Neural cell (in vitro differentiated cells): ENCODE data around the gene NALCN. TPM values are rescaled to one million over a fixed set of nuclear protein-coding genes. Genes with fewer than 3 reads are reported as not detected.

Experiments used
- H2AFZ ChIP-seq: fragments of 200-600, 300-800 bp; sonication (generic), shearing (Covaris generic); 2 replicates; pipeline ENCODE4 v1.6.0; 2014; ENCODE audit warnings: low read depth, mild to moderate bottlenecking, antibody characterized with exemption, low read length, moderate library complexity
- H3F3A ChIP-seq: fragments of 200-600 bp; shearing (Covaris generic); 2 replicates; pipeline ENCODE4 v1.6.1; 2016; ENCODE audit warnings: mild to moderate bottlenecking, moderate library complexity, mixed read lengths, antibody characterized with exemption, low read length; ENCODE audit not compliant: insufficient read depth, poor library complexity, severe bottlenecking
- H3K27ac ChIP-seq: fragments of 200-600, 300-800 bp; sonication (generic), shearing (Covaris generic); 2 replicates; pipeline ENCODE4 v1.5.1; 2014; ENCODE audit warnings: mild to moderate bottlenecking, low read length, moderate library complexity
- H3K27me3 ChIP-seq: fragments of 300-800, 200-600 bp; sonication (generic), shearing (Covaris generic); 2 replicates; pipeline ENCODE4 v1.6.0; 2014; ENCODE audit warnings: mild to moderate bottlenecking, low read depth, low read length, moderate library complexity; ENCODE audit not compliant: insufficient read depth
- H3K36me3 ChIP-seq: fragments of 300-800, 200-600 bp; sonication (generic), shearing (Covaris generic); 2 replicates; pipeline ENCODE4 v1.5.1; 2014; ENCODE audit warnings: mild to moderate bottlenecking, antibody characterized with exemption, low read length, moderate library complexity; ENCODE audit not compliant: insufficient read depth
- H3K4me2 ChIP-seq: fragments of 300-800, 200-600 bp; sonication (generic), shearing (Covaris generic); 2 replicates; pipeline ENCODE4 v1.6.0; 2014; ENCODE audit warnings: mild to moderate bottlenecking, low read length
- H3K4me3 ChIP-seq: fragments of 300-800, 200-600 bp; sonication (generic), shearing (Covaris generic); 2 replicates; pipeline ENCODE4 v1.5.1; 2014; ENCODE audit warnings: mild to moderate bottlenecking, low read length, moderate library complexity
- H3K79me2 ChIP-seq: fragments of 200-600 bp; shearing (Covaris generic); replicated peaks from 2 replicates; pipeline ENCODE4 v1.6.0; 2014; ENCODE audit warnings: mild to moderate bottlenecking, low read length, moderate library complexity; ENCODE audit not compliant: insufficient read depth
- H3K9ac ChIP-seq: fragments of 300-800, 200-600 bp; sonication (generic), shearing (Covaris generic); 2 replicates; pipeline ENCODE4 v1.6.1; 2016; ENCODE audit warnings: mild to moderate bottlenecking, low read length, mixed read lengths
- H3K9me2 ChIP-seq: fragments of 200-600 bp; shearing (Covaris generic); 2 replicates; pipeline ENCODE4 v1.6.1; 2016; ENCODE audit warnings: mild to moderate bottlenecking, low read length, mixed read lengths; ENCODE audit not compliant: insufficient read depth
- H3K9me3 ChIP-seq: fragments of 200-600, 300-800 bp; sonication (generic), shearing (Covaris generic); 2 replicates; pipeline ENCODE4 v1.6.1; 2016; ENCODE audit warnings: mild to moderate bottlenecking, mixed run types, low read length, moderate library complexity, mixed read lengths
- H4K20me1 ChIP-seq: fragments of 200-600 bp; shearing (Covaris generic); 2 replicates; pipeline ENCODE4 v1.6.1; 2016; ENCODE audit warnings: mild to moderate bottlenecking, mixed run types; ENCODE audit not compliant: insufficient read depth
- CTCF ChIP-seq: fragments of 450-650 bp; IDR thresholded peaks from 2 replicates; pipeline ENCODE4 v1.5.1; 2014; ENCODE audit warnings: antibody characterized with exemption, mild to moderate bottlenecking, moderate library complexity; ENCODE audit not compliant: poor library complexity, severe bottlenecking
- EP300 ChIP-seq: fragments of 450-650 bp; conservative IDR thresholded peaks from 2 replicates; pipeline ENCODE4 v1.6.1; 2014; ENCODE audit warnings: antibody characterized with exemption, mild to moderate bottlenecking, moderate library complexity; ENCODE audit not compliant: poor library complexity, severe bottlenecking
- EZH2 ChIP-seq: fragments of 200-600, 300-800 bp; shearing (Covaris generic), sonication (generic); IDR thresholded peaks from 2 replicates; pipeline ENCODE4 v1.6.1; 2014; ENCODE audit warnings: antibody characterized with exemption, low read length, borderline replicate concordance, mild to moderate bottlenecking; ENCODE audit not compliant: insufficient read depth, poor library complexity, severe bottlenecking
- MXI1 ChIP-seq: fragments of 450-650 bp; conservative IDR thresholded peaks from 2 replicates; pipeline ENCODE4 v1.6.1; 2014; ENCODE audit warnings: antibody characterized with exemption, mild to moderate bottlenecking; ENCODE audit not compliant: poor library complexity, severe bottlenecking
- POLR2AphosphoS5 ChIP-seq: IDR thresholded peaks from 2 replicates; pipeline ENCODE4 v1.6.1; 2012
- RAD21 ChIP-seq: fragments of 450-650 bp; conservative IDR thresholded peaks from 2 replicates; pipeline ENCODE4 v1.6.1; 2014; ENCODE audit warnings: antibody characterized with exemption, mild to moderate bottlenecking, moderate library complexity
- REST ChIP-seq: IDR thresholded peaks from 2 replicates; pipeline ENCODE4 v1.6.1; 2012; ENCODE audit warnings: borderline replicate concordance
- SMC3 ChIP-seq: fragments of 450-650 bp; conservative IDR thresholded peaks from 2 replicates; pipeline ENCODE4 v1.6.1; 2014; ENCODE audit warnings: antibody characterized with exemption, mild to moderate bottlenecking, moderate library complexity; ENCODE audit not compliant: poor library complexity
- TAF1 ChIP-seq: IDR thresholded peaks from 2 replicates; pipeline ENCODE4 v1.6.1; 2012; ENCODE audit warnings: low read depth
- polyA plus RNA-seq: library from polyadenylated mRNA; depleted of rRNA; stranded (reverse); fragments of >200 nt; gene quantifications from 2 replicates; pipeline ENCODE4 v1.2.3, GENCODE V29; 2014

NALCN gene
- polyA plus RNA-seq, 1 donor from 2014 or later, result 24.1 TPM

GRCh38 chr13:101406791-101407190, 9.5 kb downstream of the NALCN start:
- Histone ChIP-seq H3K4me2 (no peak overlapping the region), H3K27ac (no peak overlapping the region), H3F3A (no peaks in the 10 kb centered on the region), H3K4me3 (no peak overlapping the region), H3K27me3 (no peaks in the 10 kb centered on the region), H3K9ac (no peak overlapping the region), H3K9me3 (no peaks in the 10 kb centered on the region), H2AFZ (no peak overlapping the region), H3K36me3 (no peaks in the 10 kb centered on the region), H3K79me2 (no peaks in the 10 kb centered on the region), H3K9me2 (no peaks in the 10 kb centered on the region), H4K20me1 (no peaks in the 10 kb centered on the region)
- TF ChIP-seq REST (no peak), MXI1 (no peak), TAF1 (no peak), RAD21 (no peak), EZH2 (no peak), CTCF (no peak), POLR2AphosphoS5 (no peak), EP300 (no peak), SMC3 (no peak)

GRCh38 chr13:101401196-101401595, 15.1 kb downstream of the NALCN start:
- no peaks in the 10 kb centered on the region for H3K9me2 ChIP-seq
- no peak overlapping the region for H3K9ac ChIP-seq
- H4K20me1 ChIP-seq, result no peaks in the 10 kb centered on the region
- TF ChIP-seq TAF1, result no peak
- H3K27ac ChIP-seq, result no peak overlapping the region
- no peak overlapping the region for H2AFZ ChIP-seq
- H3K9me3 ChIP-seq, result no peaks in the 10 kb centered on the region
- H3K79me2 ChIP-seq, result no peaks in the 10 kb centered on the region
- H3K27me3 ChIP-seq, result no peaks in the 10 kb centered on the region
- no peak overlapping the region for H3K4me3 ChIP-seq
- H3F3A ChIP-seq, result no peaks in the 10 kb centered on the region
- no peaks in the 10 kb centered on the region for H3K36me3 ChIP-seq
- no peak overlapping the region for H3K4me2 ChIP-seq

GRCh38 chr13:101399365-101399764, 16.9 kb downstream of the NALCN start:
- no peak for TF ChIP-seq EP300
- no peak for TF ChIP-seq CTCF
- no peak for TF ChIP-seq RAD21
- no peak for TF ChIP-seq TAF1
- TF ChIP-seq SMC3, result no peak
- TF ChIP-seq POLR2AphosphoS5, result no peak
- no peak for TF ChIP-seq MXI1
- no peak for TF ChIP-seq EZH2
- no peak for TF ChIP-seq REST
- Histone ChIP-seq H3K4me3 (no peak overlapping the region), H4K20me1 (no peaks in the 10 kb centered on the region), H3K36me3 (no peaks in the 10 kb centered on the region), H3K27me3 (no peaks in the 10 kb centered on the region), H3K27ac (no peak overlapping the region), H3K9me2 (no peaks in the 10 kb centered on the region), H3K9me3 (no peaks in the 10 kb centered on the region), H3K79me2 (no peaks in the 10 kb centered on the region), H3F3A (no peaks in the 10 kb centered on the region), H2AFZ (no peak overlapping the region), H3K9ac (no peak overlapping the region), H3K4me2 (no peak overlapping the region)
